OCI-LY1 (cell line): ENCODE measurements around the gene SMDT1.

Source experiments
- H2AFZ ChIP-seq: fragments of 200-600 bp; sonication (generic), shearing (Covaris generic); 2 replicates; pipeline ENCODE4 v1.6.0; 2014; ENCODE audit warnings: antibody characterized with exemption, mild to moderate bottlenecking, low read length
- H3F3A ChIP-seq: fragments of 200-600 bp; sonication (generic), shearing (Covaris generic); 2 replicates; pipeline ENCODE4 v1.6.0; 2014; ENCODE audit warnings: mild to moderate bottlenecking, antibody characterized with exemption, low read length, moderate library complexity; ENCODE audit not compliant: insufficient read depth
- H3K27ac ChIP-seq: fragments of 200-600 bp; sonication (generic); 2 replicates; pipeline ENCODE4 v1.5.1; 2014; ENCODE audit warnings: low read length, mixed run types, mild to moderate bottlenecking, low read depth; ENCODE audit not compliant: poor library complexity, severe bottlenecking
- H3K27me3 ChIP-seq: fragments of 200-600 bp; sonication (generic); 2 replicates; pipeline ENCODE4 v1.6.0; 2014; ENCODE audit warnings: antibody characterized with exemption, mild to moderate bottlenecking, low read length, moderate library complexity; ENCODE audit not compliant: insufficient read depth
- H3K36me3 ChIP-seq: fragments of 200-600 bp; sonication (generic); 2 replicates; pipeline ENCODE4 v1.6.1; 2014; ENCODE audit warnings: mild to moderate bottlenecking, antibody characterized with exemption, low read length, moderate library complexity, mixed read lengths; ENCODE audit not compliant: insufficient read depth
- H3K4me1 ChIP-seq: fragments of 200-600 bp; sonication (generic); 2 replicates; pipeline ENCODE4 v1.5.1; 2014; ENCODE audit warnings: mild to moderate bottlenecking, low read length, moderate library complexity; ENCODE audit not compliant: insufficient read depth, severe bottlenecking
- H3K4me2 ChIP-seq: fragments of 200-600 bp; sonication (generic), shearing (Covaris generic); 2 replicates; pipeline ENCODE4 v1.6.1; 2014; ENCODE audit warnings: low read length
- H3K4me3 ChIP-seq: fragments of 200-600 bp; sonication (generic); 2 replicates; pipeline ENCODE4 v1.5.1; 2014; ENCODE audit warnings: low read length, low read depth, mild to moderate bottlenecking, mixed read lengths; ENCODE audit not compliant: poor library complexity, severe bottlenecking
- H3K79me2 ChIP-seq: fragments of 200-600 bp; shearing (Covaris generic); 2 replicates; pipeline ENCODE4 v1.6.1; 2016; ENCODE audit warnings: mixed run types, low read length, mixed read lengths; ENCODE audit not compliant: insufficient read depth
- H3K9ac ChIP-seq: fragments of 200-600 bp; sonication (generic), shearing (Covaris generic); 2 replicates; pipeline ENCODE4 v1.6.1; 2014; ENCODE audit warnings: mild to moderate bottlenecking, low read length, mixed read lengths
- H3K9me2 ChIP-seq: fragments of 200-600 bp; sonication (generic), shearing (Covaris generic); 2 replicates; pipeline ENCODE4 v1.6.1; 2014; ENCODE audit warnings: low read depth, mild to moderate bottlenecking, low read length, mixed read lengths
- H3K9me3 ChIP-seq: fragments of 200-600 bp; shearing (Covaris generic); 2 replicates; pipeline ENCODE4 v1.6.1; 2014; ENCODE audit warnings: low read length, mixed read lengths
- H4K20me1 ChIP-seq: fragments of 200-600 bp; sonication (generic), shearing (Covaris generic); 2 replicates; pipeline ENCODE4 v1.6.0; 2016; ENCODE audit warnings: mild to moderate bottlenecking, low read length; ENCODE audit not compliant: insufficient read depth
- CTCF ChIP-seq: fragments of 200-600 bp; sonication (generic), shearing (Covaris generic); IDR thresholded peaks from 2 replicates; pipeline ENCODE4 v1.5.1; 2017; ENCODE audit warnings: mild to moderate bottlenecking, antibody characterized with exemption, low read length, moderate library complexity, mixed read lengths
- EZH2 ChIP-seq: fragments of 200-600 bp; sonication (generic), shearing (Covaris generic); IDR thresholded peaks from 2 replicates; pipeline ENCODE4 v1.8.0; 2017; ENCODE audit warnings: borderline replicate concordance, mixed run types, mild to moderate bottlenecking, antibody characterized with exemption, low read length, moderate library complexity, mixed read lengths

Gene SMDT1

GRCh38 chr22:42079319-42080251 is at the start of gene SMDT1:
SMDT1 (plus strand) TSS chr22:42079700; CDS start chr22:42079769, 69 bp downstream.
- Histone ChIP-seq H3K4me3 (peak within 1 kb of the TSS; percentile 81), H3K79me2 (peaks cover 11% of the 10 kb centered on the region), H3K4me1 (peaks cover 17% of the 10 kb centered on the region), H2AFZ (no peak within 1 kb of the TSS), H3F3A (no peaks in the 10 kb centered on the region), H4K20me1 (no peaks in the 10 kb centered on the region), H3K9ac (peak within 1 kb of the TSS; percentile 90), H3K27me3 (no peaks in the 10 kb centered on the region), H3K36me3 (peaks cover 30% of the 10 kb centered on the region), H3K9me3 (no peaks in the 10 kb centered on the region), H3K4me2 (peak within 1 kb of the TSS; percentile 74), H3K9me2 (no peaks in the 10 kb centered on the region), H3K27ac (peak within 1 kb of the TSS; percentile 79)
- TF ChIP-seq CTCF: no peak
- no peak for TF ChIP-seq EZH2

GRCh38 chr22:42033263-42034181 is 46.0 kb upstream of the SMDT1 start:
- H3K4me1 ChIP-seq: no peaks in the 10 kb centered on the region
- no peak for TF ChIP-seq EZH2
- no peak for TF ChIP-seq CTCF
- no peak overlapping the region for H3K9ac ChIP-seq

GRCh38 chr22:42035256-42035655 is 44.2 kb upstream of the SMDT1 start:
- Histone ChIP-seq H3K27me3 (no peaks in the 10 kb centered on the region; the same call in 1 of the 2 replicates), H3K79me2 (no peaks in the 10 kb centered on the region), H3K36me3 (no peaks in the 10 kb centered on the region; the same call in 1 of the 2 replicates), H3K9ac (no peak overlapping the region), H3K4me3 (no peak overlapping the region), H3K4me1 (no peaks in the 10 kb centered on the region), H3K9me3 (peaks cover 17% of the 10 kb centered on the region), H3K9me2 (no peaks in the 10 kb centered on the region), H2AFZ (no peak overlapping the region), H4K20me1 (no peaks in the 10 kb centered on the region), H3K27ac (no peak overlapping the region), H3F3A (no peaks in the 10 kb centered on the region), H3K4me2 (no peak overlapping the region)
- no peak for TF ChIP-seq EZH2
- no peak for TF ChIP-seq CTCF

More at GRCh38 chr22:42033263-42034181, 46.0 kb upstream of the SMDT1 start:
- no peaks in the 10 kb centered on the region for H4K20me1 ChIP-seq
- H2AFZ ChIP-seq: no peak overlapping the region
- no peak overlapping the region for H3K27ac ChIP-seq
- H3K9me2 ChIP-seq: no peaks in the 10 kb centered on the region
- H3K36me3 ChIP-seq: no peaks in the 10 kb centered on the region; the same call in 1 of the 2 replicates
- H3K9me3 ChIP-seq: peaks cover 20% of the 10 kb centered on the region
- H3K4me2 ChIP-seq: no peak overlapping the region
- H3F3A ChIP-seq: no peaks in the 10 kb centered on the region
- no peaks in the 10 kb centered on the region for H3K79me2 ChIP-seq
- no peaks in the 10 kb centered on the region; the same call in 1 of the 2 replicates for H3K27me3 ChIP-seq
- no peak overlapping the region for H3K4me3 ChIP-seq
